ENCODE results near the gene CXCL17. TPM values are rescaled to one million over a fixed set of nuclear protein-coding genes. Genes with fewer than 3 reads are reported as not detected.

The CXCL17 gene
- total RNA-seq, 1 donor = not detected

- H3K4me1 ChIP-seq (ENCODE audit: insufficient read depth, low read length) = peaks cover 35% of the 10 kb centered on the region
- H3K27me3 ChIP-seq (ENCODE audit: insufficient read depth, low read length) = no peaks in the 10 kb centered on the region
- no peak overlapping the region for H3K4me3 ChIP-seq (ENCODE audit: low read length)
- H3K9me3 ChIP-seq (ENCODE audit: low read depth, low read length) = no peaks in the 10 kb centered on the region
Measured at GRCh38 chr19:42445948-42446347, 3.2 kb upstream of the CXCL17 start.

GRCh38 chr19:42443944-42444398 lies 1.2 kb upstream of the CXCL17 start:
- Histone ChIP-seq H3K4me1 (ENCODE audit: insufficient read depth, low read length) (peaks cover 26% of the 10 kb centered on the region), H3K27me3 (ENCODE audit: insufficient read depth, low read length) (no peaks in the 10 kb centered on the region), H3K4me3 (ENCODE audit: low read length) (no peak overlapping the region), H3K9me3 (ENCODE audit: low read depth, low read length) (no peaks in the 10 kb centered on the region)

- Histone ChIP-seq H3K4me3 (ENCODE audit: low read length) (no peak overlapping the region), H3K27me3 (ENCODE audit: insufficient read depth, low read length) (no peaks in the 10 kb centered on the region), H3K4me1 (ENCODE audit: insufficient read depth, low read length) (peaks cover 26% of the 10 kb centered on the region), H3K9me3 (ENCODE audit: low read depth, low read length) (no peaks in the 10 kb centered on the region)
Measured at GRCh38 chr19:42441049-42441445, 1.7 kb downstream of the CXCL17 start.

- no peaks in the 10 kb centered on the region for H3K9me3 ChIP-seq (ENCODE audit: low read depth, low read length)
Measured at GRCh38 chr19:42440357-42441048, 2.2 kb downstream of the CXCL17 start.

GRCh38 chr19:42436006-42436405 lies 6.7 kb downstream of the CXCL17 start:
- H3K27me3 ChIP-seq (ENCODE audit: insufficient read depth, low read length) = no peaks in the 10 kb centered on the region
- H3K4me1 ChIP-seq (ENCODE audit: insufficient read depth, low read length) = peaks cover 9% of the 10 kb centered on the region
- no peak overlapping the region for H3K4me3 ChIP-seq (ENCODE audit: low read length)
- no peaks in the 10 kb centered on the region for H3K9me3 ChIP-seq (ENCODE audit: low read depth, low read length)

More at GRCh38 chr19:42440357-42441048, 2.2 kb downstream of the CXCL17 start:
- Histone ChIP-seq H3K27me3 (ENCODE audit: insufficient read depth, low read length) (no peaks in the 10 kb centered on the region), H3K4me3 (ENCODE audit: low read length) (no peak overlapping the region), H3K4me1 (ENCODE audit: insufficient read depth, low read length) (peaks cover 26% of the 10 kb centered on the region)

GRCh38 chr19:42435316-42435715 lies 7.4 kb downstream of the CXCL17 start:
- Histone ChIP-seq H3K27me3 (ENCODE audit: insufficient read depth, low read length) (no peaks in the 10 kb centered on the region), H3K9me3 (ENCODE audit: low read depth, low read length) (no peaks in the 10 kb centered on the region), H3K4me3 (ENCODE audit: low read length) (no peak overlapping the region), H3K4me1 (ENCODE audit: insufficient read depth, low read length) (peaks cover 2% of the 10 kb centered on the region)

- Histone ChIP-seq H3K9me3 (ENCODE audit: low read depth, low read length) (no peaks in the 10 kb centered on the region), H3K27me3 (ENCODE audit: insufficient read depth, low read length) (no peaks in the 10 kb centered on the region), H3K4me1 (ENCODE audit: insufficient read depth, low read length) (no peaks in the 10 kb centered on the region), H3K4me3 (ENCODE audit: low read length) (no peak overlapping the region)
Measured at GRCh38 chr19:42433503-42434260, 9.1 kb downstream of the CXCL17 start.

- no peaks in the 10 kb centered on the region for H3K9me3 ChIP-seq (ENCODE audit: low read depth, low read length)
- H3K27me3 ChIP-seq (ENCODE audit: insufficient read depth, low read length) = no peaks in the 10 kb centered on the region
- H3K4me1 ChIP-seq (ENCODE audit: insufficient read depth, low read length) = no peaks in the 10 kb centered on the region
- H3K4me3 ChIP-seq (ENCODE audit: low read length) = no peak overlapping the region
Measured at GRCh38 chr19:42431486-42431885, 11.3 kb downstream of the CXCL17 start.

- H3K27me3 ChIP-seq (ENCODE audit: insufficient read depth, low read length) = no peaks in the 10 kb centered on the region
- H3K9me3 ChIP-seq (ENCODE audit: low read depth, low read length) = no peaks in the 10 kb centered on the region
- no peak overlapping the region for H3K4me3 ChIP-seq (ENCODE audit: low read length)
- peaks cover 8% of the 10 kb centered on the region for H3K4me1 ChIP-seq (ENCODE audit: insufficient read depth, low read length)
Measured at GRCh38 chr19:42428676-42429075, 14.1 kb downstream of the CXCL17 start.

GRCh38 chr19:42427313-42427712 lies 15.4 kb downstream of the CXCL17 start, which contains the start of gene LIPE:
Gene LIPE, minus strand, starts transcription at chr19:42427388. Its CDS starts 239 bp downstream, at chr19:42427149.
- peaks cover 20% of the 10 kb centered on the region for H3K4me1 ChIP-seq (ENCODE audit: insufficient read depth, low read length)
- no peaks in the 10 kb centered on the region for H3K27me3 ChIP-seq (ENCODE audit: insufficient read depth, low read length)
- H3K4me3 ChIP-seq (ENCODE audit: low read length) = no peak within 1 kb of the TSS
- no peaks in the 10 kb centered on the region for H3K9me3 ChIP-seq (ENCODE audit: low read depth, low read length)

- H3K9me3 ChIP-seq (ENCODE audit: low read depth, low read length) = no peaks in the 10 kb centered on the region
- no peaks in the 10 kb centered on the region for H3K27me3 ChIP-seq (ENCODE audit: insufficient read depth, low read length)
- H3K4me1 ChIP-seq (ENCODE audit: insufficient read depth, low read length) = peaks cover 27% of the 10 kb centered on the region
- no peak overlapping the region for H3K4me3 ChIP-seq (ENCODE audit: low read length)
Measured at GRCh38 chr19:42426643-42427042, 16.1 kb downstream of the CXCL17 start.

GRCh38 chr19:42424712-42425131 lies 18.0 kb downstream of the CXCL17 start:
- Histone ChIP-seq H3K9me3 (ENCODE audit: low read depth, low read length) (no peaks in the 10 kb centered on the region), H3K27me3 (ENCODE audit: insufficient read depth, low read length) (no peaks in the 10 kb centered on the region), H3K4me1 (ENCODE audit: insufficient read depth, low read length) (peaks cover 41% of the 10 kb centered on the region), H3K4me3 (ENCODE audit: low read length) (no peak overlapping the region)

GRCh38 chr19:42424345-42424707 lies 18.4 kb downstream of the CXCL17 start:
- H3K27me3 ChIP-seq (ENCODE audit: insufficient read depth, low read length) = no peaks in the 10 kb centered on the region
- no peaks in the 10 kb centered on the region for H3K9me3 ChIP-seq (ENCODE audit: low read depth, low read length)
- H3K4me3 ChIP-seq (ENCODE audit: low read length) = no peak overlapping the region
- peaks cover 41% of the 10 kb centered on the region for H3K4me1 ChIP-seq (ENCODE audit: insufficient read depth, low read length)

GRCh38 chr19:42423462-42424344 lies 19.0 kb downstream of the CXCL17 start:
- peaks cover 41% of the 10 kb centered on the region for H3K4me1 ChIP-seq (ENCODE audit: insufficient read depth, low read length)
- no peaks in the 10 kb centered on the region for H3K27me3 ChIP-seq (ENCODE audit: insufficient read depth, low read length)
- no peaks in the 10 kb centered on the region for H3K9me3 ChIP-seq (ENCODE audit: low read depth, low read length)
- peak overlapping the region; percentile 71 for H3K4me3 ChIP-seq (ENCODE audit: low read length)
